Suppressor macrophage treated with lipopolysaccharide for 1 hour (primary cell): ENCODE results near the gene IKZF3.

ENCODE experiments used
- DNase-seq, 3 donors: peaks; one replicate each; pipeline ENCODE4 v3.0.0-alpha.2; 2020 to 2022

Gene IKZF3

DNA sequence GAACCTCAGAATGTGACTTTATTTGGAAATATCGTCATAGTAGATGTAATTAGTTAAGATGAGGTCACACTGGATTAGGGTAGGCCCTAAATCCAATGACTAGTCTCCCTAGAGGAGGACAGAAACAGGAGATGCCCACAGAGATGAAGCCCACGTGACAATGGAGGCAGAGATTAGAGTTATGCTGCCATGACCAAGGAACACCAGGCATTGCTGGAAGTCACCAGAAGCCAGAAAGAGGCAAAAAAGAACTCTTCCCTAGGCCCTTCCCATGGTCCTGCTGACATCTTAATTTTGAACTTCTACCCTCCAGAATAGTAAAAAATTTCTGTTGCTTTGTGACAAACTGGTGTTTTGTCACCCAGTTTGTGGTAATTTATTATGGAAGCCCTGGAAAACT, 49.6 kb downstream of the IKZF3 start:
- no peak for DNase-seq

DNA sequence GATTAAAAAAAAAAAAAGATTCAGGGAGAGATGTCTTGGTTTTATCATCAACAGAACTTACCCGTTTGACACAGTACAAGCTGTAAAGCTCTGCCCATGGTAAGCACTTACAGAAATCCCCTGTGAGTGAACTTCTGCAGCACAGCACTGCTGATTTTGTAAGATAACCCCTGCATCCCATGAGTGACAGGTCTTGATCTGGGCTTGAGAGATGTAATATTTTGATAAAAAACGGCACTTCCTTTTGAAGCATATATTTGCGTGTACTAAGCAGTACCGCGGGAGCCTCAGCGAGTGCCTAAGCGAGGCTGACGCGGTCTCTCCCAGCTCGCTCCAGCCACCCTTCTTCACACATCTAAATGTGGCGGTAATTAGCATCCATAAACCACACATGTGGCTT, 50.5 kb downstream of the IKZF3 start:
- DNase-seq = no peak

DNA sequence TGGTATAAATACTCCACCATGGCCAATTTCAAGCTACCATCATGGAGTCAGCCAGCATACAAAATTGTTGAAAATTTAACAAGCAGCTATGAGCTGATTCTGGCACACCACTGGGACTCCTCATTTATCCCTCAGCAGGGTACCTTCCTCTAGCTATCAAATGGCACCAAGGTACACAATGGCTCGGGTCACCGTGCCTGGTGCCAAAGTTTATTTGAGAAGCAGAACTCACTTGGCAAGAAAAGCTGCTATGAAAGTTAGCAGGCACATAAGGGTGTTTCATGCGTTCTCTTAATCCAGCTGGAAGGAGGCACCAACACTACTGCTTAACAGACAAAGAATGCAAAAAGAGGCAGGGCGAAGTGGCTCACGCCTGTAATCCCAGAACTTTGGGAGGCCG, 51.6 kb downstream of the IKZF3 start:
- no peak for DNase-seq

DNA sequence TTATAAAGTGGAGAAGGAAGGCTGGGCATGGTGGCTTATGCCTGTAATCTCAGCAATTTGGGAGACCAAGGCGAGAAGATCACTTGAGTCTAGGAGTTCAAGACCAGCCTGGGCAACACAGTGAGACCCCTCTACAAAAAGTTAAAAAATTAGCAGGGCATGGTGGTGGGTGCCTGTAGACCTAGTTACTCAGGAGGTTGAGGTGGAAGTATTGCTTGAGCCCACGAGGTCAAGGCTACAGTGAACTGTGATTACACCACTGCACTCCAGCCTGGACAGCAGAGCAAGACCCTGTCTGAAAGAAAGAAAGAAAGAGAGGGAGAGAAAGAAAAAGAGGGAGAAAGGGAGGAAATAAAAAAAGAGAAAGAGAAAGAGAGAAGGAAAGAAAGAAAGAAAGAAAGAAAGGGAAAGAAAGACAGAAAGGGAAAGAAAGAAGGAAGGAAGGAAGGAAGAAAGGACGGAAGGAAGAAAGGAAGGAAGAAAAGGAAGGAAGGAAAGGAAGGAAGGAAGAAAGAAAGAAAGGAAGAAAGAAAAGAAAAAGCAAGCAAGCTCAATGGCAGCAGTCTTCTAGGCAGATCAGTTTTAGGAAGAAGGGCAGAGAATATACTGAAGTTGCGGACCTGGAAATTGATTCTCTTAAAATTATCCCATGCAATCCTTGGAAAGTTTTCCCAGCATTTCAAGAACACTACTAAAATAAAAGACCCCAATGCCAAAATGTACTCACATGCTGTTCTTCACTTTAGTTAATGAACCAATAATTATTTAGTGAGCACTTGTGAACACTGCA, 53.0 kb downstream of the IKZF3 start:
- no peak for DNase-seq

DNA sequence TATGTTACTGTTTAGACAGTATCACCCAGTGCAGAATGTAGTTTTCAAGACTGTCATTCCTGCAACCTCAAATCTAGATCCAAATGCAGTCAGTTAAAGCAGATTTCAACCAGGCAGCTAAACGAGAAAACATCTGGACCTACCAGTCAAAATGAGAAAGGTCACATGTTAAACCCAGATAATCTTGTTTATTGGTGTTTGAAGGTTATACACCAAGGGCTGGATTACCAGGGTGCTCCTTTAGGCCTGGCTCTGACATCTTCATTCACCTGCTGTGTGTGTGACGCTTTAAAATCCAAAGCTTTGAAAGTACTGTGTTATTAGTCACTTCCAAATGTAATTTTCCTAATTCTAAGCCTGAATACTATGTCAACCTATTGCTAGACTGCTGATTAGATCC, 54.9 kb downstream of the IKZF3 start:
- DNase-seq = no peak

DNA sequence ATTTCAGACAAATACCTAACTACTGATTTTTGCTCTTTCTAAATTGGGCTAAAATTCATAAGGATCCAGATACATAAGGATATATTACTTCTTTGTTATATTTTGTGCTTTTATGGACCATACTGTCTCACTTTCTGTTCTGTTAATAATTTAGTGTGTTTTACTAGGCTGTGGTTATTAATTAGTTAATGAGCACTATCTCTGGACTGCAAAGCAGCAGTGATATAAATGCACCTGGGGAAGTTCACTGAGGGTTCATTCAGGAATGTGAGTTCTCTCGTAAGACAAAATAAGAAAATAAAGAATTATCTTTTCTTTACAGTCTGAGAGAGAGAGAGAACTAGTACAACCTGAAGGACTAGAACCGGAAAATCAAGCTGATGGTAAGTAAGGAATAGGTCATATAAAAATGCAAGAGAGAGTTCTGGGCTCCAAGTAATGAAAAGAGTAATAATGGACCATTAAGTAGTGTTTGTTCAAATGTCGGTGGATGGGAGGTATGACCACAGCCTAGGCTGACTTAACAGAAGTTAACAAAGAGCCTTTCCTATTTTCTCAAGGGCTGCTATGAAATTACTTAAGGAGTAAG, 55.6 kb downstream of the IKZF3 start:
- DNase-seq = no peak

DNA sequence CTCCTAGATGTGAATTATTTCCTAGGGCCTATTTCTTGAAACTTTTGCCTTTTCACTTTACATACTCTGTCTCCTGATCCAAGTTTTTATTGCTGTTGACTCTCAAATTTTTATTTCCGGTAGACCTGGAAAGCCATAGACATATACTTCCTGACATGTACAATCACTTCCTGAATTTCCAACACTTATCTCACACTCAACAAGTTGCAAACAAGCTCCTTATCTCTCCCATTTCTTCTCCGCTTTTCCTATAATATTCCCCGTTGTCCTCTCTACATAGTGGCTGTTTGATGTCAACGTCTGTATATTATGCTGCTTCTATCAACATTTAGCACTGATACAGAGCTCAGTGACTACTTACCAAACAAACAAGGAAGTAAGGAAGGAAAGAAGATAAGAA, 59.3 kb downstream of the IKZF3 start:
- no peak for DNase-seq

DNA sequence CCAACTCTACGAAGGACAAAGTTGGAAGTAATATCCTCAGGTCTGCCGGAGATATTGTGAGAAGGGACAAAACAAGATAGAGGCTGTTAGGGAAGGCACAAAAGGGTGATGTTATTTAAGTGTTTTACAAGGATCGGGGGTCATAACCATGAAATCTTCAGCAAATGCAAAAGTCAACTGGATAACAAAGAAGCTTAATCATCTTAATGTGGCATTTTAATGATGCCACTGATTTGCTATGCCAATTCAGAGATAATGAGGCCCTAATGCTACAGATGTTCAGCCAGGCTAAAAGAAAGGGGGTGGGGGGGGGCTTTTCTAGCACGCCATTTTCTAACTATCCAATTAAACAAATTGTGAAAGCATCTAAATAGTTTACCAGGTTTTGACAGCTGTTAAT, 63.1 kb downstream of the IKZF3 start:
- DNase-seq = no peak

DNA sequence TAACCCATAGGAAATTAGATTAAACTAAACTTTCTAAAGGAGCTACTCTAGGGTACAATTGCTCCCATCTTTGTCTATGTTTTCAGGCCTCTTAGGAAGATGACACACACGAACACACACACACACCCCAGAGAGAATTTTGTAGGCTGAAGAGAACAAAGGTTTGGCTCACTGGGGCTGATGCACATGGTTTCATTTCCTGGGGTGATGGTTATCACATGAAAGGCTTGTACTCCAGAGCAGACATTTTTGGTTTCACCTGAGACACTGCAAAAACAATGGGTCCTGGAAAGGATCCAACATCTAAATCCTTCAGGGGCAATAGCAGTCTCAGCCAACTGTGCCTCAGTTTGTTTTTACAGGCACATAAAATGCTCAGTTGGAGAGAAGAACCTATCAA, 63.6 kb downstream of the IKZF3 start:
- no peak for DNase-seq

DNA sequence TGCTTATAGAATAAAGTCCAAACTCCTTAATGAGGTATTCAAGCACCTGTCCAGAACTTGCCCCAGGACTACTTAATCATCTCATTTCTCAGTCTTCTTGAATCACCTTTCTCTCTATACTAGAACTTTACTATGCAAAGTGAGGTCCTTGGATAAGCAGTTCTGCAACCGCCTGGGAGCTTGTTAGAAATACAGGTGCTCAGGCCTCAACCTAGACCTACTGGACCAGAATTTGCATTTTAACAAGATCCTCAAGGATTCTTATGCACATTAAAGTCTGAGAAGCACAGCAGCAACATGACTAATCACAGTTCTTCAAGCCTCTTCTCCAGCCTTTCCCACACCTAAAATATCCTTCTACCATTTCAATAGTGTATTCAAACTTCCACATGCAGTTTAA, 64.7 kb downstream of the IKZF3 start:
- no peak for DNase-seq

DNA sequence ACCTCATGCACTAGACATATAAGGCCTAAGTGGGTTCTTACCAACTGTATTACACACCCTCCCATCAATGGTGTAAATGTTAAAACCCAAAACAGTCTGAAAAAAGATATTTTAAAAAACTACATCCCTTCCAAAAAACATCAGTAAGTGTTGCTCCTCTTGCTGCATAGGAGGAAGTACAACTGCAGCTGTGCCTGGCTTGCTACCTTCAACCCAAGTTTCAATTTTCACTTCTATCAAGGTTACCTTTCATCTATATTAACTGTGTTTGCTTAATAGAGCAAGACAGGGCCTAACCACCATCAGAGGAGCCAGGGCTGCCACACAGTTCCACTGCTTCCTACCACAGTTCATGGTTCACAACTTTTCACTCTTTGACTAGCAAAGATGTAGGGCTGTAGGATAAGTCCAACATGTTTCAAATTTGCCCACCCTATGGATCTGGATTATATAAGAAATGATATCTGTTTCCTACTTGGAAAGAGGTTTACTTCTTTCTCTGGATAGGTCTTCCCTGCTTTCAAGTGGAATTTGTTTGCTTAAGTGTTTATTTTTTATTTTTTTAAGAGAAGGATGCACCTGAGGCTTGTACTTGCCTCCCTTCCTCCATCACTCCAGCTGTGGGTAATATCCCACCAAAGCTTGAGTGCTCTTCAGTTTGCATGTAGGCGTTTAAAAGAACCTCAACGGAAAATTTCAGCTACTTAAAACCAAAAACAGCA, 69.7 kb downstream of the IKZF3 start:
- no peak for DNase-seq

DNA sequence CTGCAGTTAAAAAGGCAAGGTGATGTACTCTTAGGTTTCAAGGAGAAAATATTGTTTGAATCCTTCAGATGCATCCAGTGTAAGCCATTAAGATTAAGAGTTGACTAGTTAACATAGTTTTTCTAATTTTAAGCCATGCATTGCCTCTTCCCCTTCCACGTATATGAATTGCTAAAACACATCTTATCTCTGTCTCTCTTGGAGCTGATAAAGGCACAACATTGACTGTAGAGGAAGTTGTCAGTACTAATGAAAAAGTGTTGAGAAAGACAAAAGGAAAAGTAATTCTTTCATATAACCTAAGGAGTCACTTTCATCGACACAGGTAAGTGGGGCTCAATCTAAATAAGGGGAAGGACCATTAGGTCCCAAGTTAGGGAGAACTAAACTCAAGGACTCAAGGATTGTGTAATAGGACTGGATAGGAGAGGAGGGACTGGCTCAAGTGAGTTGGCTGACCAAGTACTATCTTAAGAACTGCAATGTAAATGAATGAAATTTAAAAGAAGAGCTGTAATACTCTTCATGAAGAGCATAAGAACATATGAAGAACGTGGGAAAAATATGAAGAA, 70.7 kb downstream of the IKZF3 start:
- DNase-seq = no peak

DNA sequence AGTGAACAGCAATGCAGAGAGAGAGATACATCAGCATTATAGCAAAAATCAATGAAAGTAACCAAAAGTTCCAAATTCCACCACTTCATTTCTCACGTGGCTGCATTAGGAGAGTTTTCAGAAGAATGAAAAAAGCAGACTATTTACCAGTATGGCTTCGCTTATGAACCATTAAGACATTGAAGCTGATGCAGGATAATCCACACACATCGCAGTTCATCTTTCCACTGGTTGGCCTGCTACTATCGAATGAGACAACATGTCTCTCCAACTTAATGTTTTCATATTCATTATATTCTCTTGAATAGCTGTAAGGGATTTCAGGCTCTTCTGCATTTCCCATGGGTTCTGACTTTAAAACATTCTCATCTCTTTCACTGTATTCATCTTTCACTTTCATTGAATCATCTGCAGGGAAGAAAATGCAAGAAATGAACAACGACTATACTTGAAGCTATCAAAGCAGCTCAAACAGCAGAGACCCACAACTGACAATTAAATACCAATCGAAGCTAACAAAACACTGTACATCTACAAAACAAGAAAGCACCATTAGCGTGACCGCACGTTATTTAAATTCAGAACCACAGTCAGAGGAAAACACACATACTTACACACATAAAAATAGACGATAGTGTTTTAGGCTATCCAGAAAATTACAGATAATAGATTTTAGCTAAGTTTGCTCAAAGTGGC, 71.4 kb downstream of the IKZF3 start:
- DNase-seq = no peak

DNA sequence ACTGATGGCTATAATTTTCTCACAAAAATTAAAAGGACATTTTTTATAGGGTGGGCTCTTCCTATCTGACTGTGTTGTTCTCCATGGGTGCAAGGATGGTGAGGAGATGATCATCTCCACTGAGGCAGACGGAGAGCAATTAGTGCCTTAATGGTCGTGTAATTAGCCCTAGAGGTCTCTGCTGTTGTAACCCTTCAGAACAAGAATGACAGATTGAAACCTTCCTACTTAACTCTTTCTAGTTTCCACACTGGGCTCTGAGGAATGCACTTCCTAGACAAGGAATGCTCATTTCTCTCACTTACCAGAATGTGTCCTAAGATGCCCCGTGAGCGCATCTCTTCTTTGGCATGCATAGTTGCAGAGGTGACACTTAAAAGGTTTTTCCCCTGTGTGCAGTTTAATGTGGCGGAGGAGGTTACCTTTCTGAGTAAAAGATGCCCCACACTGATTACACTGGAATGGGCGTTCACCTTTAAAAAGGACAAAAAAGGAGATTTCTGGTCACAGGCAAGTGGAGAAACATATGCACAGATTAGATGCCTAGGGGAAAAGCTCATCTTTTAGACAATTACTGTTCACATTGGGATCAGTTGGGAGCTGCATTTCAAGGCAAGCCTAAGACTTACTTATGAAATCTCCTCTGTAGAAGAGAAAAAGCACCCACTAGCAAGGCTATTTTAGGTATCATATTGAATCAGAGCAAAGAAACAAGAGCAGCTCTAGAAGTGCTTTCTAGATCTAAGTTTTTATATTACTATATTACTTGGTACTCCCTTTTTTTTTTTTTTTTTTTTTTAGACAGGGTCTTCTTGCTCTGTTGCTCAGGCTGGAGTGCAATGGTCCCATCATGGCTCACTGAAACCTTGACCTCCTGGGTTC, 72.8 kb downstream of the IKZF3 start:
- DNase-seq = no peak

DNA sequence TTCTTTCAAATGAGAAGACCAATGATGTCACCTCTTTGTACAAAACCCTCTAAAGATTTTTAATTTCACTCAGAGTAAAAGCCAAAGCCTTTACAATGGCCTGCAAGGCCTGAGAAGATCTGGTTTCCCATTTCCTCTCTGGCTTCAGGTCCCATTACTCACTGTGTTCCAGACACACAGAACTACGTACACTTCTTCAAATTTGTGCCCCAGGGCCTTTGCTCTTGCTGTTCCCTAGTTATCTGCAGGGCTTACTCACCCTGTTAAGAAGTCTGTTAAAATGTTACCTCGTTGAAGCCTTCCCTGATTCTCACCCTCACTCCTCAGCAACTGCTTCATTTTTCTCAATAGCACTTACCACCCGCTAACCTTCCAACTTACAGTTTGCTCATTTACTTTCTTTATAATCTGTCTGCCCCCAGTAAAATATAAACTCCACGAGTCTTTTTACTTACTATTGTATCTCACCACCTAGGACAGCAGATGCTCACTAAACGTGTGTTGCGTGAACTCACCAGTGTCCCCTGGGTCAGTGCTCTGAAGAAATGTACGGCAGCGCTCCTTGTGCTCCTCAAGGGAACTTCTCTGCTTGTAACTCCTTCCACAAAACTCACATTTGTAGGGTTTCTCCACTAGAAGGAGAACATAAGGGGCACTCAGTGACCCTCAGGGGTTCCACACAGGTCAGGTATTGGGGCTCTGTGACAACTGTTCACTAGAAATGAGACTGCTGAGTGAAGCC, 76.2 kb downstream of the IKZF3 start:
- DNase-seq = no peak

DNA sequence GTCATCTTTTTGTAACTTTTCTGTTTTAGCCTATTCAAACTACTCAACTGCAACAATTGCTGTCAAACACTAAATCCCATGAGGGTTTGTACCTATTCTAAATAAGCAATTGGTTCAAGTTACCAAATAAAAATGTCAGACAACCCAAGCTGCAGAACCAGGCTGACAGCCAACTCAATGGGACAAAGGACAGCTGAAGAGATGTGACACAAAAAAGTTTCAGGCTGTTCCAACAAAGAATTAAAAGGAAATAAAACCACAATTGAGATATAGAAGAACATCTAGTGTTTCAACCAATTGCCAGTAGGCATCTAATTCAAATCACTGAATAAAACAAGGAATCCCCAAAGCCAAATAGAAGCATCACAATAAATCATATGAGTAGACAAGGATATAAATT, 77.1 kb downstream of the IKZF3 start:
- DNase-seq = no peak

DNA sequence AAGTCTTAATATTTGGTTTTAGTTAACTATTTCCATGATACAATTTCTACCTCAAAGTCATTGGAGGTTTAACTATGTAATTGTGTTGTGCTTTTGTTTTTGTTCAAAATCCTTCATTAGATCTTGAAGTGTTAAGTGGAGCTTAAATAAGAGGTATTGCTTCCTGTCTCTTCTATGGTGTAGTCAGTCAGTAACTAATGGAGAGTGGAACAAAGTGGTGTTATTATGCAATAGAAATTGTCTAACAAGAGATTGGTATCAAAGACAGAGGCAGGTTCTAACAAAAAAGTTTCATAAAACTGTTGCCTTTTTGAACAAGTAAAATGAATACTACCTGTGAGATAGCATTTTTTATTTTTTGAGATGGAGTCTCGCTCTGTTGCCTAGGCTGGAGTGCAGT, 81.1 kb downstream of the IKZF3 start:
- no peak for DNase-seq

DNA sequence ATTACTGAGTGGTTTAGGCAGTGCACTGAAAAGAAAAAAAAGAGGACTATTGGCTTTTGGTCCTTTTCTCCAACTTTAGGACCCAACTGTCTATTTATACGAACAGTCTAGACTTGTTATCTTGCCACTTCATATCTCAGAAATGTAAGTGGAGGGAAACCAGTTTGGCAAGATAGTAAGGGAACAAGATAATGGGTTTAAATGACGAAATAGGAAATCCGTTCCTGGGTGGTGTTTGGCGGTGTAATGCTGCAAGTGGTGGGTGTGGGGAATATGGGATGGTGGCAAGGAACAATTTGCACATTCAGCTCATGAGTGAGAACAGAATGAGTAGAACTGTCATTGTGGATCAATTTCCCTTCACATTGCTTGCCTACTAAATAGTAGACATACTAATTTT, 81.6 kb downstream of the IKZF3 start:
- DNase-seq = no peak

DNA sequence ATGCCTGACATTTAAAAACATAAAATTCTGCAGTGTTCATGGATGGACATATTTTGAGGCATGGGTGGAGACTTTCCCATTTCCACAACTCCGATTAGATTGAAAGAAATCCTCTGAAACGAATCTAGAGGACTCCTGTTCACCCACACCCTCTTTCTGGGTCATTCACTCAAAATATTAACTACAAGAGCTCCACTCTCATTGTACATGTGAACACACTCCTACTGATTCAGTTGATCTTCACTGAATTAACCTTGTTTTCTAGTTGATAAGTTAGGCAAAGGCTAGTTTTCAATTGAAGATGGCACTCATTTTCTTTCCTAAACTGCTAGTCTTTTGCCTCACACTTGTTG, 82.3 kb downstream of the IKZF3 start:
- DNase-seq = no peak

DNA sequence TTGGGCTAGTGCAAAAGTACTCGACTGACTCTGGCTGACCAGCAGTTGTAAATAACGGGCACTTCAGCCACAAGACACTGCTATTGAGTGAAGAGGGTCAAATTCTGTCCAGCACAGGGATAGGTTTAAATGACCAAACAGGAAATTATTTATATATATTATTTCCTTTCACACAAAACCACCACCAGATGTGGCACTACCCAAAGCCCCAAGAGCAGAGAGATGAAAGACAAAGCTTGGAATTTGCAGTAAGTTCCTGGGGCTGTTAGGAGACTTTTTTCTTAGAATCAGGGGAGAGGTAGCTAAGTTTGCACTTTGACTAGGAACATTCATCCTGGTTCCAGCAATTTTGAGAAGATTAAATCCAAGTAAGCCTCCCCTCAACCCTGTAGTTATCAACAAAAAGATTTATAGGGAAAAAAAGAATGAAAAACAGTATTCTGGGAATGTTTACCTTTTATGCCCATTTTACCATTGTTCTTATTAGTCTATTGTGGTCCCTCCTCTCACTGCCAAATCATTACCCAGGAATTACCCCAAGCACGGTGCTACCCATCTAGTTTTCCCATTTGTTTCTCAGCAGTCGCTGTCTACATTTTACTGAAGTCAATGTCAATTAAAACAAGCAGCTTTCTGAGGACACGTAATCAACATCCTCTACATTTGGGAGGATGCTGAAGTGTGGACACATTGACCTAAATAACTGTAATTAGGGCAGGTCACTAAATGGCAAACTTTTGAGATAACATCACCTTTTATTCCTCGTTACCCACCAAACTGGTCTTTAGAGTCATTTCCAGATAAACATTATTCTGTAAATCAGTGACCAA, 82.9 kb downstream of the IKZF3 start:
- no peak for DNase-seq
